Measurements from ENCODE around the gene GNA15.

GNA15 gene

GRCh38 chr19:3208317-3209207 is 72.7 kb downstream of the GNA15 start:
- DNase-seq (ENCODE audit: low read depth): no peak

GRCh38 chr19:3210347-3211017 is 74.6 kb downstream of the GNA15 start:
- DNase-seq (ENCODE audit: low read depth): peak; percentile 35

- DNase-seq (ENCODE audit: low read depth): no peak
Measured at GRCh38 chr19:3211191-3211590, 75.4 kb downstream of the GNA15 start.

DNA sequence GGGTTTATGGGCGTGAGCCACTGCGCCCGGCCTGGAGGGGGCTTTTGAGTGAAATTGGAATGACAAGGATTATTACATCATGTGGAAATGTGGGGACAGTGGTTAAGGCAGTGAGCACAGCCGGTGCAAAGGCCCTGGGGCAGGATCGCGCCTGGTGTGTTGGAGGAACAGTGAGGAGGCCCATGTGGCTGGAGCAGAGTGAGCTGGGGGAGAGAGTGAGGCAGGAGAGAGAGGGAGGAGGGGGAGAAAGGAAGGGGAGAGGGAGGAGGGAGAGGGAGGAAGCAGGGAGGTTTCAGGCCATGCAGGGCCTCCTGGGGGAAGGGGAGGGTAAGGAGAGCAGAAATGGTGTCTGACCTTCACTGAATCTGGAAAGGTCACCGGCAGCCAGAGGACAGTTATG is 77.3 kb downstream of the GNA15 start:
- no peak for DNase-seq (ENCODE audit: low read depth)
